OCI-LY7 (cell line): ENCODE results near the gene DNAL1. TPM values are rescaled to one million over a fixed set of nuclear protein-coding genes. Genes with fewer than 3 reads are reported as not detected.

ENCODE experiments used
- BruUV-seq: library from RNA; stranded (reverse); fragments of 400-500 nt; replicated peaks from 2 replicates; lab custom pipeline; 2021; lab: Mats Ljungman, UMichigan
- CTCF ChIA-PET: fragments of 300-600 bp; sonication (Branson Sonifier 250); formaldehyde crosslinking; loops from one replicate; lab custom pipeline; 2022; ENCODE audit warnings: antibody characterized with exemption; ENCODE audit not compliant: unreplicated experiment; lab: Charles Lee
- POLR2A ChIA-PET: fragments of 300-600 bp; sonication (Branson Sonifier 250); formaldehyde crosslinking; loops from one replicate; lab custom pipeline; 2022; ENCODE audit warnings: antibody characterized with exemption; lab: Charles Lee
- DNase-seq: peaks from one replicate; pipeline ENCODE4 v3.0.0-alpha.2; 2015; ENCODE audit warnings: low spot score
- H2AFZ ChIP-seq: fragments of 200-600 bp; sonication (generic), shearing (Covaris generic); 2 replicates; pipeline ENCODE4 v1.6.1; 2014; ENCODE audit warnings: mild to moderate bottlenecking, antibody characterized with exemption, low read length, moderate library complexity
- H3K27ac ChIP-seq: fragments of 200-600 bp; sonication (generic); 2 replicates; pipeline ENCODE4 v1.5.1; 2014; ENCODE audit warnings: mixed run types, low read depth, mild to moderate bottlenecking, moderate library complexity, low read length, inconsistent platforms; ENCODE audit not compliant: poor library complexity, severe bottlenecking
- H3K36me3 ChIP-seq: fragments of 200-600 bp; sonication (generic); 2 replicates; pipeline ENCODE4 v1.6.1; 2014; ENCODE audit warnings: mild to moderate bottlenecking, antibody characterized with exemption, low read length, moderate library complexity, mixed read lengths; ENCODE audit not compliant: insufficient read depth
- H3K4me1 ChIP-seq: fragments of 200-600 bp; sonication (generic); 2 replicates; pipeline ENCODE4 v1.5.1; 2014; ENCODE audit warnings: mild to moderate bottlenecking, low read length; ENCODE audit not compliant: insufficient read depth, poor library complexity, severe bottlenecking
- H3K4me2 ChIP-seq: fragments of 200-600 bp; sonication (generic); 2 replicates; pipeline ENCODE4 v1.6.1; 2014; ENCODE audit warnings: mild to moderate bottlenecking, low read length
- H3K4me3 ChIP-seq: fragments of 200-600 bp; sonication (generic); 2 replicates; pipeline ENCODE4 v1.5.1; 2014; ENCODE audit warnings: mild to moderate bottlenecking, low read depth, low read length; ENCODE audit not compliant: poor library complexity, severe bottlenecking
- H3K79me2 ChIP-seq: fragments of 200-600 bp; sonication (generic); 2 replicates; pipeline ENCODE4 v1.6.1; 2016; ENCODE audit warnings: low read depth, mild to moderate bottlenecking, low read length, moderate library complexity, mixed read lengths; ENCODE audit not compliant: insufficient read depth
- H3K9me2 ChIP-seq: fragments of 200-600 bp; sonication (generic); 2 replicates; pipeline ENCODE4 v1.6.1; 2016; ENCODE audit warnings: mild to moderate bottlenecking, low read length, mixed read lengths; ENCODE audit not compliant: insufficient read depth
- H3K9me3 ChIP-seq: fragments of 200-600 bp; sonication (generic); 2 replicates; pipeline ENCODE4 v1.6.1; 2014; ENCODE audit warnings: mild to moderate bottlenecking, mixed run types, low read length, mixed read lengths
- H4K20me1 ChIP-seq: fragments of 200-600 bp; sonication (generic); 2 replicates; pipeline ENCODE4 v1.6.1; 2014; ENCODE audit warnings: mild to moderate bottlenecking, antibody characterized with exemption, low read length, moderate library complexity, mixed read lengths; ENCODE audit not compliant: insufficient read depth
- CTCF ChIP-seq: fragments of 200-600 bp; sonication (generic); conservative IDR thresholded peaks from 2 replicates; pipeline ENCODE4 v1.5.1; 2014; ENCODE audit warnings: mild to moderate bottlenecking, antibody characterized with exemption, low read length, moderate library complexity, mixed read lengths
- EZH2phosphoT487 ChIP-seq: fragments of 200-600 bp; sonication (generic); IDR thresholded peaks from 2 replicates; pipeline ENCODE4 v1.6.1; 2018; ENCODE audit warnings: low read depth, borderline replicate concordance, mild to moderate bottlenecking, mixed run types, antibody characterized with exemption, low read length, moderate library complexity, mixed read lengths
- intact Hi-C: fragments of 100-400 bp; cut with micrococcal nuclease; formaldehyde crosslinking; loops from one replicate; pipeline ENCODE4 v1.10.0; 2022; ENCODE audit not compliant: unreplicated experiment
- total RNA-seq, 2 experiments: library from RNA; depleted of rRNA in 1 of 2; stranded (reverse); fragments of >200 nt in 1 of 2; shearing (Covaris generic) in 1 of 2; gene quantifications; 2 replicates each; pipeline ENCODE4 v1.2.3, GENCODE V29; 2014 to 2022

The DNAL1 gene
- total RNA-seq, 2 experiments from 2014 or later = 5.6 to 7.5 TPM

- CTCF ChIA-PET = interaction anchor here (1.1 to 1.4 kb wide), 3 partner anchors 14 to 43 kb away, joined by 3 to 5 read pairs (median 3); no protein-coding TSS in a partner anchor
- intact Hi-C loops = loop anchor here (5.0 kb wide), 1 partner anchor 86 kb away; no protein-coding TSS in a partner anchor
- Histone ChIP-seq H4K20me1 (peaks cover 46% of the 10 kb centered on the region), H3K4me2 (peak overlapping the region; percentile 89), H2AFZ (no peak overlapping the region), H3K9me3 (no peaks in the 10 kb centered on the region), H3K36me3 (peaks cover 53% of the 10 kb centered on the region), H3K4me3 (peak overlapping the region; percentile 58), H3K79me2 (peaks cover 79% of the 10 kb centered on the region), H3K27ac (peak overlapping the region; percentile 70), H3K4me1 (peaks cover 58% of the 10 kb centered on the region), H3K9me2 (no peaks in the 10 kb centered on the region)
- POLR2A ChIA-PET = interaction anchor here (0.8 to 4.0 kb wide), 8 partner anchors 13 to 43 kb away, joined by 3 to 17 read pairs (median 4); no protein-coding TSS in a partner anchor
- BruUV-seq = no TSS peak
- peak; percentile 54 for DNase-seq
- TF ChIP-seq EZH2phosphoT487 (no peak), CTCF (no peak)
These were observed 96.6 kb downstream of the DNAL1 start for GRCh38 chr14:73741386-73741875.

- peaks cover 85% of the 10 kb centered on the region for H3K79me2 ChIP-seq
- peak overlapping the region; percentile 58 for H3K4me3 ChIP-seq
- H2AFZ ChIP-seq = no peak overlapping the region
- intact Hi-C loops = loop anchor here (2.0 to 5.0 kb wide), 2 partner anchors 29 to 85 kb away; no protein-coding TSS in a partner anchor
- peak overlapping the region; percentile 70 for H3K27ac ChIP-seq
- H3K9me3 ChIP-seq = no peaks in the 10 kb centered on the region
- no peaks in the 10 kb centered on the region for H3K9me2 ChIP-seq
- peaks cover 51% of the 10 kb centered on the region for H4K20me1 ChIP-seq
- H3K36me3 ChIP-seq = peaks cover 53% of the 10 kb centered on the region
- peak overlapping the region; percentile 89 for H3K4me2 ChIP-seq
- H3K4me1 ChIP-seq = peaks cover 64% of the 10 kb centered on the region
- TF ChIP-seq CTCF (peak; percentile 16; the same call in 1 of the 2 replicates), EZH2phosphoT487 (no peak)
- no TSS peak for BruUV-seq
- ChIA-PET POLR2A (interaction anchor here (1.2 to 4.0 kb wide), 7 partner anchors 19 to 47 kb away, joined by 3 to 17 read pairs (median 3); no protein-coding TSS in a partner anchor), CTCF (interaction anchor here (0.6 to 1.6 kb wide), 5 partner anchors 14 to 357 kb away, joined by 3 to 5 read pairs (median 4); no protein-coding TSS in a partner anchor)
- DNase-seq = peak; percentile 11
These were observed 97.2 kb downstream of the DNAL1 start for GRCh38 chr14:73741876-73742519.
